Putamen (tissue), 1 donor: ENCODE measurements around the gene INF2.

Source experiments
- DNase-seq: peaks from one replicate; pipeline ENCODE4 v3.0.0-alpha.2; 2016; ENCODE audit warnings: low spot score

Gene INF2

DNA sequence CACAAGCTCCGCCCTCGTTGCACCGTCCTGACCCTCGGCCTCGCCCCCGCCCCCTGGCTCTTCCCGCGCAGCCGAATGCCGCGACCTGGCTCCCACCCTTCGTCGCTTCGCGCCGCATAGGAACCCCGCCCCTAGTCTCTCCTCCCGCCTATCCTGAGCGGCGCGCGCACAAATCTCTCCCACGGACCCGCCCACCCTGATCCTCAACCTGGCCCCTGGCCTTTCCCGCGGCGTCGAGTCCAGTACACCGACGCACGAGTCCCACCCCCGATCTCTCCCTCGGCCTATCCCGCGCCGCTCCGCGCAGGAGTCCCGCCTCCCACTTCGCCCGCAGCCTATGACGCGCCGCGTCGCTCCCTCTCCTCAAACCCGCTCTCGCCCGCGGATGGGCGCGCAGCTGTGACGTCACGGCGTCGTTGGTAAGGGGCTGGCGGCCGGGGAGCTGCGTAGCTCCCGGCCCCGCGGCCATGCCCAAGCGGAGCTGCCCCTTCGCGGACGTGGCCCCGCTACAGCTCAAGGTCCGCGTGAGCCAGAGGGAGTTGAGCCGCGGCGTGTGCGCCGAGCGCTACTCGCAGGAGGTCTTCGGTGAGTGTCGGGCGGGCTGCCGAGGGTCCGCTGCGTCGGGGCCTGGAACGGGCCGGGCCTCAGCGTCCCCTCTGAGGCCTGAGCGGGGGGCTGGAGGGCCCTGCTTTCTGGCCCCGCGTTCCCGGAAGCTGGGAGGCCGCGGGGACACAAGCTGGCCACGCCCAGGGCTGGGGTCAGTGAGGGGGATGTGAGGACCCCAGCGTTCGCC, 63.5 kb downstream of the INF2 start, which contains the start of gene SIVA1:
Gene SIVA1 (plus strand): TSS at position 413 of the 793 bp plus-strand sequence. CDS start 55 bp downstream, at position 468.
- peak; percentile 99 for DNase-seq

- no peak for DNase-seq
Measured at GRCh38 chr14:104753528-104754212, 64.3 kb downstream of the INF2 start.

GRCh38 chr14:104754213-104754851, 64.9 kb downstream of the INF2 start:
- no peak for DNase-seq

DNA sequence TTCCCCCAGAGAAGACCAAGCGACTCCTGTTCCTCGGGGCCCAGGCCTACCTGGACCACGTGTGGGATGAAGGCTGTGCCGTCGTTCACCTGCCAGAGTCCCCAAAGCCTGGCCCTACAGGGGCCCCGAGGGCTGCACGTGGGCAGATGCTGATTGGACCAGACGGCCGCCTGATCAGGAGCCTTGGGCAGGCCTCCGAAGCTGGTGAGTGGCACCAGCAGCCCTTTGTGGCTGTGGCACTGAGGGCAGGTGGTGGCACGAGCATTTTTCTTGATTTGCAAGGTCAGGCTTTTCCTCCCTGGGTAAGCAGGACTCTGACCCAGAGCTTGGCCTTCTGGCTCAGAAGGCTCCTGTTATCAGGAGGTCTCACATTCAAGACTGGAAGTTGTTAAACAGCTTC, 66.2 kb downstream of the INF2 start:
- no peak for DNase-seq

GRCh38 chr14:104756477-104757237, 67.2 kb downstream of the INF2 start:
- DNase-seq = no peak

DNA sequence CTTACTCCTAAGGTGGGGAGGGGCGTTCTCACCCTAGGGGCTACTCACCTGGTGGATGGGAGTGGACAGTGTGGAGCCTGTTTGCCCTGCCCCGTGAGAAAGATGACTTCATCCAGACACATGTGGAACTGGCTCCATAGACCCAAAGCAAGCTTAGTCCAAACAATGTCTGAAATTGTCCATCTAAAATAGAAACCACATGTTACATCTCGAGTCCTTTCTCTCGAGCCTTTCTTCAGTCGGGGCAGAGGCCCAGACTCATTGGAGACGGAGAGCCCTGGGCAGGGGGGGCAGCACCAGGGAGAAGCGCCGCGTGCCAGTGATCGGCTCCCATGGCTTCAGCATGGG, 67.8 kb downstream of the INF2 start:
- DNase-seq = no peak

DNA sequence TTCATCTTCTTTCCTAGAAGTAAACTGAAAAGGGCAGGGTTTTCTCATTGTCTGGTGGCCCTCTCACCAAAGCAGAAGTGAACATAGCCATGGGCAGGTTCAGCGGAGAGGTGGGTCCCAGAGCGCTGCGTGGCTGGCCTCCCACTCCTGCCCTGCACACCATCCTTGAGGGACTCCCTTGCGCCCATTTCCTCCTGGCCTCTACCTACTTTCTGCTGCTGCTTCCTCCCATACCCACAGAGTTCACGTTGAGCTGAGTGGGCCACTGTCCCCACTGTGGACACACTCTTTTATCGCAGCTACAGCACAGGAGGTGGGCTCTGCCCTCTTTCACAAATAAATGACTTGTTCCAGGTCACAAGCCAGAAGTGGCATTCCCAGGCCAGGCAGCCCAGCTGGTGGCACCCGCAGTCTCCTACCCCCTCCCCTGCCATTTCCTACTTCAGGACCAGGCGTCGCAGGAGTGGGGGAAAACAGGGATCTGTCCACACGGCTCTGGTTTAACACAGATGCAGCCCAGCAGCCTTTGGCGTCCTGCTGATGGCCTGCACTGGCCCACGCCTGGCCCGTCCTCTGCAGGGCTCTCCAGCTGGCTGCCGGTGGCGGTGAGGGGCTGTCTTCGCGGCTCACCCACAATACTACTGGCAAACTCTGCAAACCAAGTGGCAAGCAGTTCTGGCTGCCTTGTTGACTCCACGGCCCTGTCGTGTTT, 68.4 kb downstream of the INF2 start:
- no peak for DNase-seq

DNA sequence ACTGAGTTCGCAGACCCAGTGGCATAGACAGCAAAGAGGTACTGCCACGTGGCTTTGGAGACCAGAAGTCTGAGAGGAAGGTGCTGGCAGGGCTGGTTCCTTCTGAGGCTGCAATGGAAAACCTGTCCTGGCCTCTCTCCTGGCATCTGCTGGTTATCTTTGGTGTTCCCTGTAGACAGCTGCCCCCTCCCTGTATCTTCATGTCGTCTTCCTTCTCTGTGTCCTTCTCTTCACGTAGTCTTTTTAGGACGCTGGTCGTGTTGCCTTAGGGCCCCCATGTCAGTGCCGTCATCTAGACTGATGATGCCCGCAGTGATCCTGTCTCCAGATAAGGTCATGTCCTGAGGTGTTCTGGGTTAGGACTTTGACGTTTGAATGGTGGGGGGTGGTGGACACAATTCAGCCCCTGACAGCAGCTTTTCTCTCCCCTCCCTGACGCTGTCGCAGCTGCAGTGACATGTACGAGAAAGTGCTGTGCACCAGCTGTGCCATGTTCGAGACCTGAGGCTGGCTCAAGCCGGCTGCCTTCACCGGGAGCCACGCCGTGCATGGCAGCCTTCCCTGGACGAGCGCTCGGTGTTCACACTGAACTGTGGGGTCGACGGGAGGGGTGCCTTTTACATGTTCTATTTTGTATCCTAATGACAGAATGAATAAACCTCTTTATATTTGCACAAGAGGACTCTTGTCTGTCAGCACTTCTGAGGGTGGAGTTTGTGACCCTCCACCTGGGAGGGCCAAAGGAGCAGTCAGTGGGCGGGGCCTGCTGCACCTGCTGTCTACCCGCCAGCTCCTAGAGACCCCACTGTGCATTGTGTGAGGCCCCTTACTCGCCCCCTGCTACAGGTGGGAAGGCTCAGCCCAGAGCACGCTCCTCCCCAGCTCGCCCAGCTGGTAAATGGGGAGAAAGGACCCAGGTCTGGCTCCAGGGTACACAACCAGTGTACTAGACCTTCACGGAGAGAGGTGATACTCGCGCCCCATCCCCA, 69.9 kb downstream of the INF2 start:
- DNase-seq = no peak

DNA sequence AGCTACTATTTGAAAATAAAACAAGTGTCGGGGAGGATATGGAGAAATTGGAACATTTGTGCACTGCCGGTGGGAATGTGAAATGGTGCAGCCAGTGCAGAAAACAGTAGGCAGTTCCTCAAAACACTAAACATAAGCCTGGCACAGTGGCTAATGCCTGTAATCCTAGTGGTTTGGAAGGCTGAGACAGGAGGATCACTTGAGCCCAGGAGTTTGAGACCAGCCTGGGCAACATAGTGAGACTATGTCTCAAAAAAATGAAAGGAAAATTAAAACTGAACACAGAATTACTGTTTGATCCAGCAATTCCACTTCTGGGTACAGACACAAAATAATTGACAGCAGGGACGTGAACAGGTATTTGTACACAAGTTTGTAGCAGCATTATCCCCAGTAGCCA, 76.1 kb downstream of the INF2 start:
- no peak for DNase-seq

DNA sequence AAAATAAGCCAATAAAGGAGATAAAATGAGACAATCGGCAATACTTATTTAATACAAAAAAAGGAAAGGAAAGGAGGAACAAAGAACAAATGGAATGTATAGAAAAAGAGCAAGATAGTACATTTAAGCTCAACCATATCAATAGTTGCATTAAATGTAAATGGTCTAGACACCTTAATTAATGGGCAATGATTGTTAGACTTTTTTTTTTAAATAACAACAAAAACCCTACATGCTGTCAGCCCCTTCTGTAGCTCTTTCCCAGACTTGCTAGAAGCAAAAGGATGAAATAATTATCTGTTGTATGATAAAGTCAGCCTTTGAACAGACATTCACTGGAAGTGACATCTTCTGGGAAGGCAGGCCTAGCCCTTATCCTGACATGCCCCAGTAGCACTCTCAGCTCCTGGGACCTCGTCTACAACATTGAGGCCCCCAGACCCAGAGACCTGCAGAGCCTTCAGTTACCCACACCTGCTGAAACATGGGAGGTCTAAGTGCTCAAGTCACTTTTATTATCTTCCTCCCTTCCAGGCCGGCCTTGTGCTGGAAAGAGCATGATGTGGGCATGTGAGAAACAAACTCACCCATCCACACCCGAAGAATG, 76.9 kb downstream of the INF2 start:
- DNase-seq = no peak

- no peak for DNase-seq
Measured at GRCh38 chr14:104766863-104767633, 77.6 kb downstream of the INF2 start.

GRCh38 chr14:104767634-104767918, 78.2 kb downstream of the INF2 start:
- DNase-seq = no peak

- DNase-seq = peak; percentile 68
Measured at GRCh38 chr14:104768437-104769323, 79.3 kb downstream of the INF2 start.

DNA sequence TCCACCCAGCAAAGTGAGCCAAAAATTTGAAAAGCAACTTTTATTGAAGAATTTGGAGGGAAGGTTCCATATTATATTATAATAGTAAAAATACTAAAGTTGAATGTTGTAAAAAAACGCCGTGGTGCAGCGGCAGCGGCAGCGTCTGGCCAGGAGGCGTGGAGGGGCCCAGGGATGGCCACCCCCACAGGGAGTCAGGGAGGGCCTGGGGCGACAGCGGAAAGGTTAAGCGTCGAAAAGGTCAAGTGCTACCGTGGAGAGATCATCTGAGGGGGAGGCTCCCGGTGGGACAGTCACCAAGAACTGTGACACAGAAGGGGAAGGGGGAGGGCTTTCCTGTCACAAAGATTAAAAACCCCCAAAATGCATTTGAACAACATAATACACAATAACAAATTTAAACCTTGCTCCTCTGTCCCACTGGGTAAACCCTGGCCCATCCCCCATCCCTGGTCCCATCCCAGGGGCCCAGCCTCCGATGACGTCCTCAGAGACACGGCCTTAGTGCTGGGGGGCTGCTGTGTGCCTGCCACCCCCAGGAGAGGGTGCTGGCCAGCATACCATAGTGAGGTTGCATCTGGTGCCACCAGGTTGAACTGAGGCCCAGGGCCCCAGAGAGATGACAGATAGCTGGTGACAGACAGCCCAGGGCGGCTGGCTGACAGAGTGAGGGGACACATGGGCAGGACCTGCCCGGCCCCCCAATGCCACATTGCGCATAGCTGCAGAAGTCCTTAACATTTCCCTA, 80.1 kb downstream of the INF2 start:
- DNase-seq = no peak

DNA sequence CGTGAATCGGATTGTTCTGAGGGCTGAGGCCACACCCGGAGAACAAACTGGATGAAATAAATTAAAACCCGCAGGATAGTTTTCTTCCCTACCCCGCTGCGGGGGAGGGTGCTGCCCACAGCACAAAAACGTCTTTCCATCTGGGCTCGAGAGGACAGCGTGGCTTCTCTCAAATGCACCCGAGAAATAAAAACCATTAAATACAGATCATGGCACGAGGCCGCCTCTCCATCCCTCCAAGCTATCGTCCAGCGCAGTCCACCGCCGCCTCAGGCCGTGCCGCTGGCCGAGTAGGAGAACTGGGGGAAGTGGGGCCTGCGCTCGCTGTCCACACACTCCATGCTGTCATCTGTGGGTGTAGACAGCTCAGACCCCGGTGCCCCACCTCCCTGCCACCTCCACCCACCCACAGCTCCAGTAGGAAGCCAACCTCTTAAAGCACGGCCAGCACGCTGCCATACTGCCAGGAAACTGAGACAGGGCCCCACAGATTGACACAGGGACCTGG, 80.7 kb downstream of the INF2 start:
- no peak for DNase-seq

DNA sequence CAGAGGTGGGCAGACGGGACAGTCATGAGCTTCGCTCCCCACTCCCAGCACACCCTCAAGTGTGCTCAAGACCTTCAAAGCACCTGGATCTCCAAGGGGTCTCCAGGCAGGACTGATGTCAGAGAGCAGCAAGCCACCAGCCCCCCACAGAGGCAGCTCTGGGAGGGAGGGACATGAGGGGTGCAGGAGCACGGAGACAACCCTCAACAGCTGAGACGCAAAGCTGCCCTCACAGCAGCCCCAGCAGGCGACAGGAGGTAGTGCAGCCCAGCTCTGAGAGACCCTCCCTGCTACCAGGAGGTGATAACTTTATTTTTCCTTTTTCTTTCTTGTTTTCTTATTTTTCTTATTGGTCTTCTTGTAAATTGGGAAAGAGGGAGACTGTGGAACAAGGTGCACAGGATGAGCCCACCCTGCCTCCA, 81.4 kb downstream of the INF2 start:
- DNase-seq = no peak

- no peak for DNase-seq
Measured at GRCh38 chr14:104771374-104771773, 82.0 kb downstream of the INF2 start.
